Right atrium auricular region (tissue), 2 donors: Measurements from ENCODE around the gene NXNL1. TPM values are rescaled to one million over a fixed set of nuclear protein-coding genes. Genes with fewer than 3 reads are reported as not detected.
"Not testable (repeated sequence)": the region's sequence is repeated elsewhere in the genome, so short reads cannot be mapped to it uniquely, and the experiment has no call there.

Source experiments
- DNase-seq: peaks from one replicate; pipeline ENCODE4 v3.0.0-alpha.2; 2019; ENCODE audit warnings: low spot score
- H3K27ac ChIP-seq, 2 donors: fragments of 200-600 bp; sonication (generic); 1 replicate in 1 of 2; 2 replicates in 1 of 2; pipeline ENCODE4 v1.5.1; 2016 to 2019
- H3K27me3 ChIP-seq, 2 donors: fragments of 200-600 bp; sonication (generic); one replicate each; pipeline versions ENCODE4 v1.5.1 to v1.6.0; 2017 to 2019
- H3K36me3 ChIP-seq: fragments of 200-600 bp; sonication (generic); one replicate; pipeline ENCODE4 v1.5.1; 2016
- H3K4me1 ChIP-seq, 2 donors: fragments of 200-600 bp; sonication (generic); one replicate each; pipeline versions ENCODE4 v1.5.1 to v1.6.0; 2017 to 2019
- H3K4me3 ChIP-seq, 2 donors: fragments of 200-600 bp; sonication (generic); 1 replicate in 1 of 2; 2 replicates in 1 of 2; pipeline ENCODE4 v1.5.1; 2017 to 2019; ENCODE audit warnings: mild to moderate bottlenecking in 1 of 2, moderate library complexity in 1 of 2
- H3K9me3 ChIP-seq, 2 donors: fragments of 200-600 bp; sonication (generic); one replicate each; pipeline ENCODE4 v1.5.1; 2019
- total RNA-seq, 2 donors: library from RNA; depleted of rRNA; stranded (reverse); fragments of >200 nt; gene quantifications; one replicate each; pipeline ENCODE4 v1.1.0, GENCODE V29; 2016
- TF ChIP-seq, protein P1 (sequence below), 2 donors: fragments of 200-600 bp; sonication (generic); IDR thresholded peaks; one replicate each; pipeline ENCODE4 v1.5.1; 2019; ENCODE audit warnings: antibody characterized with exemption in 2 of 2

Gene NXNL1
- total RNA-seq, 2 donors from 2014 or later, result not detected

DNA sequence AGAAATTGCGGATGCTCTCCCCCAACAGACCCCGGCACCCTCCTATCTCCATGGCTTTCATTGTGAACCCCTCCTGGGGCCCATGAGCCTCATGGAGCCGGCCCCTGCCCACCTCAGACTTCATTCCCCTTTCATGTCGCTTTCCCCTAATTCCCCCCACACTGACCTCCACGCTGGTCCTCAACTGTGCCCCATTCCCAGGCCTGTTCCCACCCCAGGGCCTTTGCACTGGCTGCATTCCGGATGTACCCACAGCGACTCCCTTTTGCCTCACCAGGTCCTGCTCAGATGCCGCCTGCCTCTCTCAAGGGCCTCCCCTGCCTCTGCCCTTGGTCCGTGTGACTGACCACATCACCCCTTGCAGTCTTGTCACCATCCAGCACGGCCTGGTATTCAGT, 22.9 kb upstream of the NXNL1 start:
- DNase-seq, result no peak
- Histone ChIP-seq H3K36me3 (peaks cover 11% of the 10 kb centered on the region), H3K4me3 (no peak overlapping the region), H3K4me1 (peaks cover 0 to 15% of the 10 kb centered on the region in 2 donors), H3K9me3 (no peaks in the 10 kb centered on the region), H3K27ac (no peak overlapping the region), H3K27me3 (no peaks in the 10 kb centered on the region)
- TF ChIP-seq, protein P1, sequence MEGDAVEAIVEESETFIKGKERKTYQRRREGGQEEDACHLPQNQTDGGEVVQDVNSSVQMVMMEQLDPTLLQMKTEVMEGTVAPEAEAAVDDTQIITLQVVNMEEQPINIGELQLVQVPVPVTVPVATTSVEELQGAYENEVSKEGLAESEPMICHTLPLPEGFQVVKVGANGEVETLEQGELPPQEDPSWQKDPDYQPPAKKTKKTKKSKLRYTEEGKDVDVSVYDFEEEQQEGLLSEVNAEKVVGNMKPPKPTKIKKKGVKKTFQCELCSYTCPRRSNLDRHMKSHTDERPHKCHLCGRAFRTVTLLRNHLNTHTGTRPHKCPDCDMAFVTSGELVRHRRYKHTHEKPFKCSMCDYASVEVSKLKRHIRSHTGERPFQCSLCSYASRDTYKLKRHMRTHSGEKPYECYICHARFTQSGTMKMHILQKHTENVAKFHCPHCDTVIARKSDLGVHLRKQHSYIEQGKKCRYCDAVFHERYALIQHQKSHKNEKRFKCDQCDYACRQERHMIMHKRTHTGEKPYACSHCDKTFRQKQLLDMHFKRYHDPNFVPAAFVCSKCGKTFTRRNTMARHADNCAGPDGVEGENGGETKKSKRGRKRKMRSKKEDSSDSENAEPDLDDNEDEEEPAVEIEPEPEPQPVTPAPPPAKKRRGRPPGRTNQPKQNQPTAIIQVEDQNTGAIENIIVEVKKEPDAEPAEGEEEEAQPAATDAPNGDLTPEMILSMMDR (IDR thresholded peaks at IDR 0.05), result no peak

DNA sequence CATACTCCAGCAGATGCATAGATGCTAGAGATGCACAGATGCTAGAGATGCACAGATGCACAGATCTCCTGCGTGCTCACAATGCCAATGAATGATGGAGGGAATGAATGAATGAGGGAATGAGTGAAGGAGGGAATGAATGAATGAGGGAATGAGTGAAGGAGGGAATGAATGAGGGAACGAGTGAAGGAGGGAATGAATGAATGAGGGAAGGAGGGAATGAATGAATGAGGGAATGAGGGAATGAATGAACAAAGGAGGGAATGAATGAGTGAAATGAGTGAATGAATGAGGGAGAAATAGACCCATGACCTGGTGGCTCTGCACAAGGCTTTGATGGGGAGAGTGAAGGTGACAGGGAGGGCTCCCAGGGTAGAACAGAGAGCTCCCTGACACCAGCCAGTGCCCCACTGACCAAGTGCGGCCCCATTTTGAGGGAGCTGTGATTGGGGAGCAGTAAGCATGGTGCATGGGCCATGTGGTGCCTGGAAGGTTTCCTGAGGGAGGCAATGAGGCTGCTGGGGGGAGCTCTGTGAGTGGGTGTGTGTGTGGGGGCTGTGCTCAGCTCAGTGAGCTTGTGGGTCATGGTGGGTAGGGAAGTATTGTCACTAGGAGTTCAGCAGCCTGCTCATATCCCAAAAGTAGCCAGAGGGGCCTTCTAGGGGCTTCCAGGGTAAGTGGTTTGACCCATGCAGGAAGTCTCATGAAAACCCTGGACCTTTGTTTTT, 22.3 kb upstream of the NXNL1 start:
- TF ChIP-seq, protein P1 (IDR thresholded peaks at IDR 0.05), result no peak

DNA sequence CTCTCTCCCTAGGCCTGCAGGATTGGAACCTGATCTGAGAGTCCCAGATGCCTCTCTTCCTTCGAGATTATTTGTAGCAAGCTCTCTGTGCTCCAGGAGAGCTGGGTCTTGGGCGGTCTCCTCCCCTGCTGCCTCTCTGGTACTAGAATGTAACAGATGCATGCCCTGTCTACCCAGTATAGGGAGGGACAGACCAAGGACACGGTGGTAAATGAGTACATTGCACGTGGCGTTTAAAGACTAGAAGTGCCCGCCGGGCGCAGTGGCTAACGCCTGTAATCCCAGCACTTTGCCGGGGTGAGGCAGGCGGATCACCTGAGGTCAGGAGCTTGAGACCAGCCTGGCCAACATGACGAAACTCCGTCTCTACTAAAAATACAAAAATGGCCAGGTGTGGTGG, 21.3 kb upstream of the NXNL1 start:
- Histone ChIP-seq H3K27me3 (no peaks in the 10 kb centered on the region), H3K36me3 (no peaks in the 10 kb centered on the region), H3K4me1 (peaks cover 0 to 7% of the 10 kb centered on the region in 2 donors), H3K9me3 (no peaks in the 10 kb centered on the region), H3K27ac (no peak overlapping the region), H3K4me3 (no peak overlapping the region)
- TF ChIP-seq, protein P1 (IDR thresholded peaks at IDR 0.05), result no peak
- DNase-seq, result no peak

More for the DNA sequence above, 22.3 kb upstream of the NXNL1 start:
- no peak overlapping the region for H3K27ac ChIP-seq
- no peaks in the 10 kb centered on the region for H3K9me3 ChIP-seq
- no peak overlapping the region for H3K4me3 ChIP-seq
- H3K36me3 ChIP-seq, result peaks cover 10% of the 10 kb centered on the region
- H3K4me1 ChIP-seq, result peaks cover 0 to 10% of the 10 kb centered on the region in 2 donors
- DNase-seq, result no peak
- H3K27me3 ChIP-seq, result no peaks in the 10 kb centered on the region

DNA sequence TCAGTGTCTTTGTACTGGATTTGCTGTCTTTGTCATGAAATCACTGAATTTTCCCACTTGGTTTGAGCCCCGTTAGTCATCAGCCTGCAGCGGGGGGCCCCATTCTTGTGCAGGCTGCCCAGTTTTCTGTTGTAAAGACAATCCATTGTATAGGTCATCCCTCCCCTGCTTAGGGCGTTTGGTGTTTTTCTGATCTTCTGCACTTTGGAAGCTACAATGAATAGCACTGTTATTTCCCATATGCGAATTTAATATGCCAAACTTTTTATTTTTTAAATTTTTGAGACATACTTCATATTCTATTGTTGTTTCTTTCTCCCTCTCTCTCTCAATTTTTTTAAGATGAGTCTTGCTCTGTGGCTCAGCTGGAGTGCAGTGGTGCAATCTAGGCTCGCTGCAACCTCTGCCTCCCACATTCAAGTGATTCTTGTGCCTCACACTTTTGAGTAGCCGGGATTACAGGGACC, 18.6 kb upstream of the NXNL1 start:
- Histone ChIP-seq H3K4me3 (no peak overlapping the region), H3K36me3 (no peaks in the 10 kb centered on the region), H3K9me3 (no peaks in the 10 kb centered on the region), H3K27ac (no peak overlapping the region), H3K27me3 (no peaks in the 10 kb centered on the region), H3K4me1 (peaks cover 0 to 21% of the 10 kb centered on the region in 2 donors)
- no peak for DNase-seq
- TF ChIP-seq, protein P1 (IDR thresholded peaks at IDR 0.05), result no peak

DNA sequence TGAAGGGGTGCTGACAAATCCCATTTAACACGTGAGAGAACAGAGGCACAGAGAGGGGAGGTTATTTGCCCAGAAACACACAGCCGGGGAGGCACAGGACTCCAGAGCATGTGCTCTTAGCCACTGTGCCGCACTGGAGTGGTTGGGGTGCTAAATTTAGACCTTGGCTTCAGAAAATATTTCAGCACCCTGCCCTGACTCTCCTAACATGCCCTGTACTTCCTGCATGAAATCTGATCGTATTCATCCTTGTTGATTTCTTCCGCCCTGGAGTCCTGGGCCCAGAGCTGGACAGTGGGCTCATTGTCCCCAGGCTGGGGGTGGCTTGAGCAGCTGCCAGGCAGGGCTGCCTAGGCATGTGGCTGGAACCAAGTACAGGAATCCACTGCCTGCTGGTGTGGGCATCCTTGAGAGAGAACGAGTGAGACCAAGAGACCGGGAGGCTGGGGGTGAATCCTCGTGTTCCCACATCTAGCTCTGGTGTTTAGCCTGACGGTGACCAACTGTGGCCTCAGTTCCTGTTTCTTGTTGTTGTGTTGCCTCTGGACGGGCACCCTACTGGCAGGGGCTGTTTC, 14.9 kb upstream of the NXNL1 start:
- Histone ChIP-seq H3K4me1 (peaks cover 0 to 29% of the 10 kb centered on the region in 2 donors), H3K4me3 (no peak overlapping the region), H3K27ac (peak overlapping the region; percentile 78), H3K36me3 (peaks cover 2% of the 10 kb centered on the region), H3K9me3 (no peaks in the 10 kb centered on the region), H3K27me3 (no peaks in the 10 kb centered on the region)
- TF ChIP-seq, protein P1 (IDR thresholded peaks at IDR 0.05), result no peak
- DNase-seq, result peak; percentile 66

- not testable (repeated sequence) for H3K36me3 ChIP-seq, H3K4me3 ChIP-seq, DNase-seq, H3K9me3 ChIP-seq, H3K27me3 ChIP-seq
- Histone ChIP-seq H3K27ac (peak overlapping the region; percentile 78), H3K4me1 (peaks cover 0 to 29% of the 10 kb centered on the region in 2 donors)
Observed at GRCh38 chr19:17475011-17475540, 14.3 kb upstream of the NXNL1 start.
